ENCODE results near the gene TNS3. TPM values are rescaled to one million over a fixed set of nuclear protein-coding genes. Genes with fewer than 3 reads are reported as not detected.
A peak's percentile ranks its signal among the peaks of the same experiment; 100 is the strongest.

Gene TNS3
- total and polyA plus RNA-seq, 2 of the 13 experiments (the other 11 are each of a cell fraction or from before 2014, with no cell fraction given), result 52.9 to 55.7 TPM

- TF ChIP-seq FOXP1 (IDR thresholded peaks at IDR 0.05) (peak; percentile 45), FOXP1 (CRISPR knock-in tag; IDR thresholded peaks at IDR 0.05) (peak; percentile 64), SAFB2 (CRISPR knock-in tag; IDR thresholded peaks at IDR 0.05; ENCODE audit: borderline replicate concordance, low read depth) (peak; percentile 89; the same call in 1 of the 2 replicates), HNF1B (CRISPR knock-in tag; IDR thresholded peaks at IDR 0.05) (peak; percentile 94), XBP1 (CRISPR knock-in tag; IDR thresholded peaks at IDR 0.05) (no peak), SRSF9 (IDR thresholded peaks at IDR 0.05; ENCODE audit: borderline replicate concordance, insufficient read depth, low read depth, low read length, poor library complexity, severe bottlenecking) (no peak), EED (CRISPR knock-in tag; IDR thresholded peaks at IDR 0.05) (peak; percentile 96), ARID2 (CRISPR knock-in tag; IDR thresholded peaks at IDR 0.05; ENCODE audit: borderline replicate concordance) (peak; percentile 32; the same call in 1 of the 2 replicates), HNF4G (IDR thresholded peaks at IDR 0.05; ENCODE audit: borderline replicate concordance, low read depth, low read length) (peak; percentile 75), HNF4G (CRISPR knock-in tag; IDR thresholded peaks at IDR 0.05; ENCODE audit: borderline replicate concordance, low read depth) (peak; percentile 80), HNRNPUL1 (IDR thresholded peaks at IDR 0.05; ENCODE audit: low read depth, low read length) (no peak), ZNF251 (CRISPR knock-in tag; IDR thresholded peaks at IDR 0.05) (no peak), ZNF891 (CRISPR knock-in tag; IDR thresholded peaks at IDR 0.05) (peak; percentile 34; the same call in 1 of the 2 replicates), ZNF670 (CRISPR knock-in tag; IDR thresholded peaks at IDR 0.05; ENCODE audit: borderline replicate concordance) (peak; percentile 88; the same call in 1 of the 2 replicates), HOXD1 (CRISPR knock-in tag; IDR thresholded peaks at IDR 0.05) (no peak), BCL6 (CRISPR knock-in tag; IDR thresholded peaks at IDR 0.05) (peak; percentile 90), ZNF660 (CRISPR knock-in tag; IDR thresholded peaks at IDR 0.05; ENCODE audit: borderline replicate concordance, low read depth) (no peak), GABPA (IDR thresholded peaks at IDR 0.05; ENCODE audit: low read depth, low read length) (no peak), GABPA (CRISPR knock-in tag; IDR thresholded peaks at IDR 0.05; ENCODE audit: low read depth) (no peak), AGO2 (optimal IDR thresholded peaks at IDR 0.05; ENCODE audit: low read depth, low read length) (peak; percentile 82), PRDM4 (CRISPR knock-in tag; IDR thresholded peaks at IDR 0.05; ENCODE audit: borderline replicate concordance) (no peak), ZNF274 (CRISPR knock-in tag; IDR thresholded peaks at IDR 0.05) (peak; percentile 86), ZNF234 (CRISPR knock-in tag; conservative IDR thresholded peaks at IDR 0.05) (no peak; the same call in 1 of the 2 replicates), PATZ1 (CRISPR knock-in tag; IDR thresholded peaks at IDR 0.05) (peak; percentile 100), DR1 (CRISPR knock-in tag; IDR thresholded peaks at IDR 0.05) (peak; percentile 64; the same call in 1 of the 2 replicates)
Observed at GRCh38 chr7:47474937-47475879, 106.7 kb downstream of the TNS3 start (continued).

Data from HepG2 (cell line).